Hepatocyte (in vitro differentiated cells): ENCODE measurements around the gene C5orf63.

Source experiments
- EZH2 ChIP-seq: fragments of 200-600 bp; sonication (generic); IDR thresholded peaks from 2 replicates; pipeline ENCODE4 v1.6.1; 2016; ENCODE audit warnings: antibody characterized with exemption, mild to moderate bottlenecking, borderline replicate concordance
- EZH2phosphoT487 ChIP-seq: fragments of 200-600 bp; sonication (generic); IDR thresholded peaks from one replicate; pipeline ENCODE4 v1.6.1; 2018; ENCODE audit warnings: antibody characterized with exemption, mild to moderate bottlenecking, low read depth, moderate library complexity; ENCODE audit not compliant: unreplicated experiment, severe bottlenecking
- TF ChIP-seq, protein P1 (sequence below): fragments of 200-600 bp; sonication (generic); IDR thresholded peaks from 2 replicates; pipeline ENCODE4 v1.5.1; 2016; ENCODE audit warnings: antibody characterized with exemption, mild to moderate bottlenecking; ENCODE audit not compliant: poor library complexity

DNA sequence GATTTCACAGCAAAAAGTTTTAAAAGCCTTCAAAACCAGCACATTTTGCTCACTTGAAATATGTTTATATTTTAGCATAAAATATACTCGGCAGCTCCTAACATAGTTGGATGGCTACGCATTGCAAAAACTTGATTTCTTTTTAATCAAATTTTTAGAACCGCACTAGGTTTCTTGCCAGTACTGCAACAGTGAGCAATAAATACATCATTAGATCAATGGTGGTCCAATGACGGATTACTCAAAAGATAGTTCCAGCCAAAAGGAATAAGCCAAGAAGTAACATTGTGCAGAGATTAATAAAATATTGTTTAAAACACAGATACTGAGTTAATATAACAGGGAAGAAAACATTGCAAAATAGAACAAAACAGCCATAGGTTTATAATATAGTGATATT is 48.5 kb downstream of the C5orf63 start:
- TF ChIP-seq, protein P1, sequence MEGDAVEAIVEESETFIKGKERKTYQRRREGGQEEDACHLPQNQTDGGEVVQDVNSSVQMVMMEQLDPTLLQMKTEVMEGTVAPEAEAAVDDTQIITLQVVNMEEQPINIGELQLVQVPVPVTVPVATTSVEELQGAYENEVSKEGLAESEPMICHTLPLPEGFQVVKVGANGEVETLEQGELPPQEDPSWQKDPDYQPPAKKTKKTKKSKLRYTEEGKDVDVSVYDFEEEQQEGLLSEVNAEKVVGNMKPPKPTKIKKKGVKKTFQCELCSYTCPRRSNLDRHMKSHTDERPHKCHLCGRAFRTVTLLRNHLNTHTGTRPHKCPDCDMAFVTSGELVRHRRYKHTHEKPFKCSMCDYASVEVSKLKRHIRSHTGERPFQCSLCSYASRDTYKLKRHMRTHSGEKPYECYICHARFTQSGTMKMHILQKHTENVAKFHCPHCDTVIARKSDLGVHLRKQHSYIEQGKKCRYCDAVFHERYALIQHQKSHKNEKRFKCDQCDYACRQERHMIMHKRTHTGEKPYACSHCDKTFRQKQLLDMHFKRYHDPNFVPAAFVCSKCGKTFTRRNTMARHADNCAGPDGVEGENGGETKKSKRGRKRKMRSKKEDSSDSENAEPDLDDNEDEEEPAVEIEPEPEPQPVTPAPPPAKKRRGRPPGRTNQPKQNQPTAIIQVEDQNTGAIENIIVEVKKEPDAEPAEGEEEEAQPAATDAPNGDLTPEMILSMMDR = no peak
- TF ChIP-seq EZH2phosphoT487 (no peak), EZH2 (no peak)
